Neural progenitor cell (in vitro differentiated cells): ENCODE measurements around the gene CCDC142. TPM values are rescaled to one million over a fixed set of nuclear protein-coding genes. Genes with fewer than 3 reads are reported as not detected.

ENCODE experiments used
- DNase-seq: peaks from one replicate; pipeline ENCODE4 v3.0.0-alpha.2; 2016; ENCODE audit warnings: low spot score
- H2AFZ ChIP-seq: fragments of 200-600 bp; sonication (generic); replicated peaks from 2 replicates; pipeline ENCODE4 v1.6.1; 2016; ENCODE audit warnings: antibody characterized with exemption
- H3F3A ChIP-seq: fragments of 200-600 bp; sonication (generic); 2 replicates; pipeline ENCODE4 v1.6.1; 2016; ENCODE audit warnings: antibody characterized with exemption, low read depth
- H3K27ac ChIP-seq: fragments of 200-600 bp; sonication (generic); 2 replicates; pipeline ENCODE4 v1.5.1; 2016; ENCODE audit warnings: mild to moderate bottlenecking
- H3K27me3 ChIP-seq: fragments of 200-600 bp; sonication (generic); 2 replicates; pipeline ENCODE4 v1.6.1; 2016; ENCODE audit warnings: mild to moderate bottlenecking, moderate library complexity
- H3K36me3 ChIP-seq: fragments of 200-600 bp; sonication (generic); 2 replicates; pipeline ENCODE4 v1.5.1; 2016
- H3K4me1 ChIP-seq: fragments of 200-600 bp; sonication (generic); 2 replicates; pipeline ENCODE4 v1.6.1; 2016; ENCODE audit warnings: mixed run types
- H3K4me2 ChIP-seq: fragments of 200-600 bp; sonication (generic); 2 replicates; pipeline ENCODE4 v1.6.1; 2016
- H3K4me3 ChIP-seq: fragments of 200-600 bp; sonication (generic); 2 replicates; pipeline ENCODE4 v1.5.1; 2016
- H3K79me2 ChIP-seq: fragments of 200-600 bp; sonication (generic); 2 replicates; pipeline ENCODE4 v1.6.1; 2016; ENCODE audit warnings: low read depth
- H3K9ac ChIP-seq: fragments of 200-600 bp; sonication (generic); 2 replicates; pipeline ENCODE4 v1.6.1; 2016
- H3K9me3 ChIP-seq: fragments of 200-600 bp; sonication (generic); 2 replicates; pipeline ENCODE4 v1.5.1; 2016; ENCODE audit warnings: low read depth
- H4K20me1 ChIP-seq: fragments of 200-600 bp; sonication (generic); 2 replicates; pipeline ENCODE4 v1.6.1; 2016; ENCODE audit warnings: low read depth
- H3K27ac Mint-ChIP-seq: 3 replicates; pipeline ENCODE4 v1.8.0; 2021; ENCODE audit warnings: mixed read lengths
- H3K27me3 Mint-ChIP-seq: 2 replicates; pipeline ENCODE4 v1.8.0; 2022; ENCODE audit warnings: low read depth, mild to moderate bottlenecking, inconsistent platforms, moderate library complexity, mixed read lengths; ENCODE audit not compliant: insufficient read depth
- H3K36me3 Mint-ChIP-seq: 3 replicates; pipeline ENCODE4 v1.8.0; 2021; ENCODE audit warnings: mixed read lengths
- H3K4me1 Mint-ChIP-seq: 3 replicates; pipeline ENCODE4 v1.8.0; 2021; ENCODE audit warnings: mixed read lengths
- H3K4me3 Mint-ChIP-seq: 3 replicates; pipeline ENCODE4 v1.8.0; 2021; ENCODE audit warnings: mild to moderate bottlenecking, moderate library complexity, mixed read lengths
- H3K9me3 Mint-ChIP-seq: 3 replicates; pipeline ENCODE4 v1.8.0; 2020; ENCODE audit warnings: mixed read lengths
- CTCF ChIP-seq: fragments of 200-600 bp; sonication (generic); IDR thresholded peaks from 2 replicates; pipeline ENCODE4 v1.5.1; 2017; ENCODE audit warnings: antibody characterized with exemption, mild to moderate bottlenecking
- EZH2 ChIP-seq: fragments of 200-600 bp; sonication (generic); IDR thresholded peaks from 2 replicates; pipeline ENCODE4 v1.6.1; 2017; ENCODE audit warnings: antibody characterized with exemption, mild to moderate bottlenecking, moderate library complexity
- EZH2phosphoT487 ChIP-seq: fragments of 200-600 bp; sonication (generic); IDR thresholded peaks from 2 replicates; pipeline ENCODE4 v1.6.1; 2017; ENCODE audit warnings: antibody characterized with exemption
- total RNA-seq: library from RNA; depleted of rRNA; stranded (reverse); fragments of >200 nt; gene quantifications from 2 replicates; pipeline ENCODE4 v1.2.3, GENCODE V29; 2015; ENCODE audit warnings: low replicate concordance

CCDC142 gene
- total RNA-seq, 1 donor from 2014 or later: 12.0 TPM

GRCh38 chr2:74524955-74525716, 42.3 kb upstream of the CCDC142 start:
- Histone ChIP-seq H3K36me3 (no peaks in the 10 kb centered on the region), H4K20me1 (no peaks in the 10 kb centered on the region), H3K79me2 (peaks cover 20% of the 10 kb centered on the region), H3K4me2 (no peak overlapping the region), H3K9ac (no peak overlapping the region), H2AFZ (no peak overlapping the region), H3K4me1 (peaks cover 7% of the 10 kb centered on the region), H3K27ac (no peak overlapping the region), H3K4me3 (no peak overlapping the region), H3K27me3 (peaks cover 28% of the 10 kb centered on the region), H3F3A (no peaks in the 10 kb centered on the region), H3K9me3 (no peaks in the 10 kb centered on the region)
- peaks cover 15% of the 10 kb centered on the region for H3K4me1 Mint-ChIP-seq
- no peaks in the 10 kb centered on the region for H3K9me3 Mint-ChIP-seq
- H3K27ac Mint-ChIP-seq: no peak overlapping the region
- peaks cover 17% of the 10 kb centered on the region for H3K27me3 Mint-ChIP-seq
- DNase-seq: no peak
- TF ChIP-seq EZH2 (no peak), EZH2phosphoT487 (no peak), CTCF (no peak)
- H3K4me3 Mint-ChIP-seq: no peak overlapping the region
- peaks cover 16% of the 10 kb centered on the region for H3K36me3 Mint-ChIP-seq

GRCh38 chr2:74524005-74524404, 41.2 kb upstream of the CCDC142 start:
- Histone ChIP-seq H2AFZ (no peak overlapping the region), H3K27ac (no peak overlapping the region), H3K79me2 (peaks cover 15% of the 10 kb centered on the region), H3K9ac (no peak overlapping the region), H3K36me3 (no peaks in the 10 kb centered on the region), H3K9me3 (no peaks in the 10 kb centered on the region), H4K20me1 (no peaks in the 10 kb centered on the region), H3K27me3 (peaks cover 39% of the 10 kb centered on the region), H3K4me2 (no peak overlapping the region), H3K4me3 (no peak overlapping the region), H3K4me1 (peaks cover 7% of the 10 kb centered on the region), H3F3A (no peaks in the 10 kb centered on the region)
- H3K27ac Mint-ChIP-seq: no peak overlapping the region
- H3K36me3 Mint-ChIP-seq: peaks cover 16% of the 10 kb centered on the region
- no peak overlapping the region for H3K4me3 Mint-ChIP-seq
- H3K27me3 Mint-ChIP-seq: peaks cover 27% of the 10 kb centered on the region
- H3K9me3 Mint-ChIP-seq: no peaks in the 10 kb centered on the region
- H3K4me1 Mint-ChIP-seq: peaks cover 14% of the 10 kb centered on the region
- DNase-seq: no peak
- TF ChIP-seq EZH2phosphoT487: no peak
- no peak for TF ChIP-seq EZH2
- TF ChIP-seq CTCF: no peak

- Histone ChIP-seq H3K9me3 (no peaks in the 10 kb centered on the region), H3K4me2 (no peak overlapping the region), H4K20me1 (no peaks in the 10 kb centered on the region), H3K27ac (no peak overlapping the region), H3K27me3 (peaks cover 54% of the 10 kb centered on the region), H3K4me1 (no peaks in the 10 kb centered on the region), H3K9ac (no peak overlapping the region), H3K4me3 (no peak overlapping the region), H2AFZ (no peak overlapping the region), H3F3A (no peaks in the 10 kb centered on the region), H3K36me3 (no peaks in the 10 kb centered on the region), H3K79me2 (peaks cover under 1% of the 10 kb centered on the region)
- H3K36me3 Mint-ChIP-seq: peaks cover 15% of the 10 kb centered on the region
- no peaks in the 10 kb centered on the region for H3K9me3 Mint-ChIP-seq
- DNase-seq: no peak
- H3K27me3 Mint-ChIP-seq: peaks cover 42% of the 10 kb centered on the region
- peaks cover 3% of the 10 kb centered on the region for H3K4me1 Mint-ChIP-seq
- H3K4me3 Mint-ChIP-seq: no peak overlapping the region
- H3K27ac Mint-ChIP-seq: no peak overlapping the region
- no peak for TF ChIP-seq EZH2
- no peak for TF ChIP-seq EZH2phosphoT487
- TF ChIP-seq CTCF: no peak
Observed at GRCh38 chr2:74522516-74522915, 39.7 kb upstream of the CCDC142 start.
